C1 segment of cervical spinal cord (tissue), 14 donors: ENCODE measurements around the gene F8.
A peak's percentile ranks its signal among the peaks of the same experiment; 100 is the strongest.

ENCODE experiments used
- DNase-seq, 14 donors: peaks; one replicate each; lab custom pipeline; 2025; lab: John Stamatoyannopoulos, UW

The F8 gene

DNA sequence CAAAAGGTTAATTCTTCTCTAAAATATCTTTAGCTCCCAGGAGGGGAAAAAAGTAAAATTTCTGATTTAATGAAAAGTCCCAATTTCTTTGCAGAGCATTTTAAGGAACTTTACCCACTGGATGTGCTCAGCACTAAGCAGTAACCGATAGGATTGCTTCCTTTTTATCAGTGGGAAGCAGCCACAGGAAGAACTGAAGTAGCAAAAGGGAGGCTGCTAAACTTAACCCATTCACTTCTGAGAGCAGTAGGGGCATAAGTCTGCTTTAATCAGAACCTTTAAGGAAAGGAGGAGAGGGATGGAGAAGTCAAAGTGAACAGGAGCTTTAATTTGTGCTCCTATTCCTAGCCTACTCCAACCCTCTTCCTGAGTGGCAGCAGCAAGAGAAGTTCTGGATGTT is at the start of gene F8:
Gene F8, minus strand, starts transcription at position 139 of the 400 bp plus-strand sequence. CDS start 171 bp downstream, outside the sequence.
- DNase-seq = no peak

DNA sequence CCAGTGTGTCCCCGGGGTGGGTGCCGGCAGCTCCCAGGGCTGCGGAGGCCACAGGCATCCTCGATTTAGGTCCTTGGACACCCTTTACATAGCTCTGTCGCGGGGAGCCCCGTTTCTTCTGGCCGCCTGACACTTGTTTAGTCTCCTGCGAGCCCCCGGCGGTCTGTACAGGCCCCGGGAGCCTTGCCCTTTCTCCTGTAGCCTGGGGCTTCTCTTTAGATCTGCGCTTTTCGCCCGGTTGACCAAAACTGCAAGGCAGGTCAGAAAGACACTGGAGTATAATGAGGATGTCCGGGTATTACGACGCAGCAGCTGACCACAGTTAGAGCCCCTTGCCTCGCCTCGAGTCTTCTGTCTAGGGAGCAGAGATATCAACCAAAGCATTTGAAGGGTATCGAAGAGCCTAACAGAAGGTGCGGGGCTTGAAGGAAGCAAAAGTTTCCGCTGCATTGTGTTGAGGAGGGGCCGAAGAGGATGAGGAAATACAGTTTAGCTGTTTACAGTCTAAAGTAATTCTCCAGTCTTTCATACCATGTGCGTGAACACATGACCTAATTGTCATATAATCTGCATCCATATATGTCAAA is 49.3 kb upstream of the F8 start:
- peak in 1 of 14 donors; percentile 71 for DNase-seq

DNA sequence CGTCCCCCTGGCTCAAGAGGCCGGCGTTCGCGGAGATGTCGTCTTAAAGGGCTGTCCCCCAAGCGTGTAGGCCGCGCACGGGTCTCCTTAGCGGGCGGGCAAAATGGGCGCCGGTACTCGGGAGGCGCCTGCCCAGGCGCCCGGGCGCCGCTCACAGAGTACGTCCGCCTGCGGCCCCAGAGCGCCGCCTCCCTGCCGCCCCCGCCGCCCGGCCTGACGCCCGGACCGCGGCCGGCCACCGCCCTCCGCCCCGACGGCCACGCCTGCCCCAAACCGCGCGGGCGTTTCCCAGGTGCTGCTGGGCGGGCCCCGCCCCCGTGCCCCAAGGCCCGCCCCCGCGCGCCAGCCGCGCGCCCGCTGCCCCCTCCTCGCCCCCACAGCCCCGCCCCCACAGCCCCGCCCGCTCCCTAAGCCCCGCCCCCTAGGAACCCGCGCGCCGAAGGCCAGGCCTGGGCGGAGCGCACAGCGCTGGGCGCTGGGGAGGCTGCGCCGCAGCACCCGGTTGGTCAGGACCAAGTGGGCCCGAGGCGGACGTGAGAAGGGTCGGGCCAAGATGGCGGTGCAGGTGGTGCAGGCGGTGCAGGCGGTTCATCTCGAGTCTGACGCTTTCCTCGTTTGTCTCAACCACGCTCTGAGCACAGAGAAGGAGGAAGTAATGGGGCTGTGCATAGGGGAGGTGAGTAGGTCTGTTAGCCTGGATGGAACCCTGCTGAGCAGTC is 48.6 kb upstream of the F8 start, which contains the start of the genes BRCC3, CMC4 and MTCP1:
Gene BRCC3, plus strand, starts transcription at position 534 of the 719 bp plus-strand sequence. Its CDS starts 20 bp downstream, at position 554.
Gene CMC4, minus strand, starts transcription at position 162 of the 719 bp plus-strand sequence. CDS start 7,113 bp downstream, outside the sequence.
Gene MTCP1, minus strand, starts transcription at position 162 of the 719 bp plus-strand sequence. CDS start 5,126 bp downstream, outside the sequence.
- DNase-seq = peak in 13 of 14 donors; percentile 8 to 82 (median 65)

DNA sequence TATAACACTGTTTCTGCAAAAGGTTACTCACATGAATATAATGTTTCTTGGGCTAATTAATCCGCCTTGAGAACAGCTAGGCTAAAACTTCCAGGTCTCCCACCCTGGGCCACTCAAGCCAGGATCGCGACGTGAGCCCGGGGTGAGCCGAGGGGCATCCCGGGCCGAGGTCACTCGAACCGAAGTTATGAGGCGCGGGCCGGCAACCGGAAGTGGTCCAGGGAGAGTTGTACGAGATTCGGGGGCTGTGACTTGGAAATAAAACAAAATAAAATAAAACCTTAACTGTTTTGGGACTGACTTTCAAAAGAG is 48.1 kb upstream of the F8 start:
- DNase-seq = no peak

DNA sequence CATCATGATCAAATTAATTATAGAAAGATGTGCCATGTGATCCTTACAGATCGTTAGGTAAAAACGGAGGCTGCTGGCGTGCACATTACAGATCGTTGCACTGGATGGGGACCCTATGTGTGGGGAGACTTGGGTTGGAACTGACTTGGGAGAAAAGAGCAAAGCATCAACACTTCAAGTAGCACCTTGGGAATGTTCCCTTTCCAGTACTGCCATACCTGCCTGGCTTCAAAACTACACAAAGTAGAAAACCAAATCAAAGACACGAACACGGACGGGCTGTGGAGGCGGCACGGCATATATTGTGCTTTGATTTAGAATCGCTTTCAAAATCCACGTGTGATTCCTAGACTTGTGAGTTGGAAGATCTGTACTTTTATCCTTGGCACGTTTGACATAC is 47.5 kb upstream of the F8 start:
- no peak for DNase-seq

DNA sequence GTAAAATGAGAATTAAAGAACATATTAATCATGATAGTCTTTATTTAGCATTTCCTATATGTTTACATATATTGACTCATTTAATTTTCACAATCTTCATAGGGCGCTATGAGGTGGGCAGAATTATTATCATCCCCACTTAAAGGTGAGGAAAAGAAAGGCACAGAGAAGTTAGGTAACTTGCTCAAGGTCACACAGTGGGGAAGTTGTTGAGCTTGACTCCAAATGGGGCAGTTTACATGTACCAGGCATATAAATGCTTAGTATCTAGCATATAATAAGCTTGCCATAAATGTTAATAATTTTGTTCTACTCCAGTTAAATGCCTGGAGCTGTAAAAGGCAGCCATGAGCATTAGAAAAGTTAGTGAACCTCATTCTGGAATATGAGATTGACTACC is 46.9 kb upstream of the F8 start:
- no peak for DNase-seq

DNA sequence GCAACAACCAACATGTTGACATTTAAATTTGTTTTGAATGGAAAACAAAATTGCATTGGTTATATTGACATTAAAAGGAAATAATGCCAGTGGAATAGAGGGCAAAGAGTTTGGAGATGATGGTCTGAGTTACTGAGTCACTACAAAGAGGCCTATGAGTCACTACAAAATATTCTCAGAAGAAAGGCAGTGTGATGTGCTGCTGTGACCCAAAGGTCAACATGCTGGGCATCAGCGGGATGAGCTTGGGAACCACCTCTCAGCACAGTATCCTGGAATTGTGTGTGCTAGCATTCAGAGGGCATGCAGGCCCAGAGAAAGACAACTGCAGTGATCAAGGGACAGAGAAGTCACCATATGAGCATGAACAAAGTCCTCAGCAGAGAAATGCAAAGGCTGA is 45.6 kb upstream of the F8 start:
- DNase-seq = peak in 1 of 14 donors; percentile 6

DNA sequence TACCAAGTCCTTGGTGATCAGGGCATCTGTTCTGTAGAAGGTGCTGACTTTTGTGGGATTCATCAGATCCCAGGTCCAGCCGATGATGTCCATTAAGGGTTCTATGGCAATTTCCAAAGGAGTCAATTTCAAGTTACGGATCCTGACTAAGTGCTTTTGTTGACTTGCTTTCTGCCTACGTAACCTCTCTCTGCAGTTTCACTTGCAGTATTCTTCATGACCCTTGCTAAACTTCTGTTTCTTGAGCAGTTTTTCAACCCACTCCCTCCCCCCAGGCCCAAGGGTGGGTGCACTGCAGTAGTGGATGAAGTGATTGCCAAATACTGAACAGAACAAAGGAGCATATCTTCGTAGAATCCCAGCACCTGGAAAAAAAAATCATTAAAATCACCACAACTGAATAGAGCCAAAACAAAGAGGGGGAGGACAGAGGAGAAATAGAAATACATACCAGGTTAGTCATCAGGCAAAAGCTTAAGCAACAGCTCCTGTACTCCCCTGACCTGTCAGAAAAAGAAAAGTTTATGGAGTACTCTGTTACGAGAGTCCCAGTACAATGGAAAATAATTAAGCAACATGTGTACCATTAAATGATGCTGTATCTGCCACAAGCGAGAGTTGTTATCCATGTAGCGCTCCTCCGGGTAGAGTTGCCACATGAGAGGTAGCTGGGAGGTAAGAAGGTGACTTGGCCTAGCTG is 42.7 kb upstream of the F8 start:
- no peak for DNase-seq

DNA sequence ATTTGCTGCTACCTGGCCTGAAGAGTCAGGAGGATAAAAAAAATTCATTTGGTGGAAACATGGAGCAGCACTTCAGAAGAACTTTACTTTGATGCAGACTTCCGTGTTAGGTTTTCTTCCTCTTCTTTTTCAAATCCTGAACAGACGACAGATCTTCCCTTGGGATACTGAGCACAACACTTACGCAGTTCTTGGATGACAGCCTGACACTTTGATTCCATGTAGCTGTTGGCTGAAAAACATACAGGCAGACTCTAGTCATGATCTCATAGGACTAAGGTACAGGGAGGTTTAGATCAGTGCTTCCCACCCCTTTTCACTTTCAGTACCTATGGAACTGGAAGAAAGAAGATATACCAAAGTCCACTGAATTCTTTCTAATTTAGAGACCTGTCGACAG is 39.2 kb upstream of the F8 start:
- no peak for DNase-seq

DNA sequence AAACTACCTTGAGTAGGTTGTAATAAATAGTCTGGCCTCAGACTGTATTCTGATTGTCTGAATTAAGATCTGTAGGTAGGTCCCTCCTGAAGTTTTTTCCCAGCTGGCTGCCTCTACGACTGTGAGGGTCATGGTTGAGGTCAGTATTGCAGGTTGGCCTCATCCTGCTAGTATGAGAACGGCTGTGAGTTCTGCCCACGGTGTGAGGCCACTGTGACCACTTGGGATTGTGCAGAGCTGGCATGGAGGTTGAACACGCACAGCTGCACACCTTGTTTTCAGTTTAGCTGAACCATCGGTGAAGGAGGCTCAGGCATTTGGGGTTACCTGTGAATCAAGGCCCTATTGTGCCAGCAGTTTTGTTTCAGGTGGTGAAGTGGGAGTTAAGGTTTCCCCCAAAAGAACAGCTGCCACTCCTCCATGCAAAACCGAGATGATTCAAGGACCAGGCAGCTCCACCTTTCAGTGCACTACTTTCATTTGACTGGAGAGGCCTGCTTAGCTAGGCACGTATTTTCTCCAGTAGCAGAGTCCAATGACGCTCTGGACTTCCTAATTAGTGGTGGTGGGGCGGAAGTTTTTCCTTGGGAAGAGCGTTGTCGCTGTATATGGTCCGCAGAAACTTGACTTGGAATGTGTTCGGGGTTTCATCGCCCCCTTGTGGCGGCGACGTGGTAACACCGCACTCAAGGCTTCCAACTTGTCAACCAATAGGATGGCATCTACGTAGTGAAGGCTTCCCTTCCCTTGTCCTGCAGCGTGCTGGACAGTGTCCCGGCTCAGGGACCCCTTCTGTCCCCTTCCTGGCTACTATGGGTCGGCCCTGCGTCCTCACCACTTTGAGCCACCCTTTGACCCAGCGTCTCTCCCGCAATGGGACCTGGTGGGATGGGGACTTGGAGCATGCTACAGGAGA is 34.6 kb upstream of the F8 start:
- DNase-seq = peak in 10 of 14 donors; percentile 2 to 51 (median 21)

DNA sequence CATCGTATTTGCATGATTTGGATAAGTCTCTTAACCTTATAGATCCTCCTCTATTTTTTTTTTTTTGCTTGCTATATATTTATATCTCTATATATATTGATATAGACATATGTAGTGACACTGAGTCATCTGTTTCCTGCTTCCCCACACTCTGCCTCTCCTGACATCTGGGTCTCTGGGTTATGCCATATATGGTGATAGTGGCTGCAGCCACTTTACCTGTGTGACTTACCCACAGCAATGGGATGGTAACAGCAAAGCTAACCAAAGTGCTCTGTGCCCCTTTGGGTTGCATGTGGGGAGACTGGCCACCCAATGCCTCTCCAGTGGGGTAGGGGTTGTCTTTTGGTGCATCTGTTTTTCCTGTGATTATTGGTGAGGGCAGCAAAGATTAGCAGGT is 33.9 kb upstream of the F8 start:
- DNase-seq = no peak

DNA sequence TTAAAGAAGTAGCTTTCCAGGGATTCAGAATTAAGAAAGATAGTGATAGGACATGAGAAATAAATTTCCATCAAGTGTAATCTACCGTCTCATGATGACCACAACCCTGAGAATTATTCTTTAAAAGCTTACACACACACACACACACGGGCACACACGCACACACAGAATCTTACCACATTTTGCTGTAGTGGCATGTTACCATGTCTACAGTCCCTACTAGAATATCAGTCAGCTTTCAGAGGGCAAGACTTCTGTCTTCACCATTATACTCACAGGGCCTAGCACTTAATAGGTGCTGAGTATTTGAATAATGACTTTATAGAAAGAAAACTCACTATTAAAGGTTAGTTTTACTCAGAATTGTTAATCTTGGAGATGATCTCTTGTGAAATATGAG is 33.0 kb upstream of the F8 start:
- DNase-seq = no peak

DNA sequence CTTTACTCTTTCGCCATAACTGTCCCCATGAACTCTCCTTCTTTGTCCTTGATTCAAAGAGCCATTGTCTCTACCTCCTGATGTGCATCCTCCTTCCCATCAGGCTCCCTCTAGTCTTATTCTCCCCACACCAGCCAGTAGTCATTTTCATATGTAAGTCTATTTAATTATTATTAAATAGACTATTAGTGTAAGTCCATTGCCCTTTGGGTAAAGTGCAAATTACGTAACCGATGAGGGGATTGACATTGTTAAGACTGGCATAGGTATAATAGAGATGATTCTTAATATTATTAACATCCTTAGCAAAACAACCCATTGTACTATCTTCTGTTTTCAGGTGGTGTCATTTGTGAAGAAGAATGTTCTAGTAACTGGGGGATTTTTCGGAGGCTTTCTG is 31.7 kb upstream of the F8 start:
- DNase-seq = no peak

DNA sequence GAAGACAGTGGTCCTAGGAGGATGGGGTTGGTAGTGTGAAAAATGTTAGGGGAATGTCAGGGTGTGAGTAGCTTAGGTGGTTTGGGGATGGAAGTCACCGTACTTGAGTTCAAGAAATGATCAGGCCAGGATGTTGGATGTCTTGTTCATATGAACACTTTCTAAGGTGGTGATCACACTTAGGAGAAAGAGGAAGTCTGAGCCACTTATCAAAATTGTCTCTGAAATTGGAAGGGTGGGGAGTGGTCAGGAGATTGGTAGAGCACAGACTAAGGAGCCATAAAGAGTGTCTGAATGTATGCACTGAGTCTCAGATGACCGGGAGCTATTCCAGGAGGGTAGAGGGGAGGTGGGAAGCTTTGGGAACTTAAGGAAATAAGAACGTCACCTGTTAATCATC is 31.1 kb upstream of the F8 start:
- no peak for DNase-seq

DNA sequence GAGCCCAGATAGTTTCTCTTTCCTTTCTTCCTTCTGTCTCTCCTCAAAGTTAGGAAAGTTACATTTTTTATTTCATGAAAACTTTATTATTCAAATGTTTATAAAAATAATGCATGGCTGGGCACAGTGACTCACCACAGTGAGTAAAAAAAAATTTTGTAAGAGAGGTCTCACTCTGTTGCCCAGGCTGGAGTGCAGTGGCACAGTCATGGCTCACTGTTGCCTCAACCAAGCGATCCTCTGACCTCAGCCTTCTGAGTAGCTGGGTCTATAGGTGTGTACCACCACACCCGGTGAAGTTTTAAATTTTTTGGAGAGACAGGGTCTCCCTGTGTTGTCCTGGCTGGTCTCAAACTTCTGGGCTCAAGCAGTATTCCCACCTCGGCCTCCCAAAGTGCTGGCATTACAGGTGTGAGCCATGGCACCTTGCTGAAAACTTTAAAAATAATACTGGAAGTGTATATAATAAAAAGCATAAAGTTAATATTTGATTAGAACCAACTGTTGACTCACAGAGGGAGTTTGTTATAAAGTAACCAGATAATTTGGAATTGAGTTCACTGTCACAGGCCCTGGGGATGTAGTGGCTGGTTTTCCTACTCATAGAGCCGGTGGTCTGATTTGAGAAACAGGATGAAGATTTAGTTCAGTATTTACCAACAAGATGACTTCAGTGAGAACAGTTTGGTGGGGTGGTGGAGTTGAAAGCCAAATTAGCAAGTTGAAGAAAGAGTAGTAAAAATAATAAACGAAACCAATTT is 30.4 kb upstream of the F8 start:
- no peak for DNase-seq

DNA sequence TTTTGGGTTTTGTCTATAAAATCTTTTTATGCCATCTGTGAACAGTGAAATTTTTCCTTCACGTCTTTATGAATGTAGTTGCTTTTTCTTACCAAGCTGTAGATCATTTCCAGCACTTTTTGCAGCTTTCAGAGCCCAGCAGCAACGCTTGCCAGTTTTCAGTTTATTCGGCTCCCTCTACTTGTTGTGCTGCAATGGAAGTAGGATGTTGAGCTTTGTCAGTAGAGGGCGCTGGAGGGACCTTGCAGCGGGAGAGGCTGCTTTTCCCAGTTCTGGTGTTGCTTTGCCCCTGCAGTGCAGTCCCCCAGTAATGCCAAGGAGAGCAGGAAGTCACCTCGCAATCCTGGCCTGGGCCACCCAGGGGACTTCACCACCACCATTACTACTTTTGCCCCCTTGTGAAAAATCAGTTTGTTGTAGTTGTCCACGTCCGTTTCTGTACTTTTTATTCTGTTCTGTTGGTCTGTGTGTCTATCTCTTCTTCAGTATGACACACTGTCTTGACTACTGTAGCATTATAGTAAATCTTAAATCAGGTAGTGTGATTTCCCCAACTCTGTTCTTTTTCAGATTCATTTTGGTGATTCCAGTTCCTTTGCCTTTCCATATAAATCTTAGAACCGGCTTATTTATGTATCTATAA is 26.6 kb upstream of the F8 start:
- DNase-seq = peak in 9 of 14 donors; percentile 1 to 27 (median 14)

DNA sequence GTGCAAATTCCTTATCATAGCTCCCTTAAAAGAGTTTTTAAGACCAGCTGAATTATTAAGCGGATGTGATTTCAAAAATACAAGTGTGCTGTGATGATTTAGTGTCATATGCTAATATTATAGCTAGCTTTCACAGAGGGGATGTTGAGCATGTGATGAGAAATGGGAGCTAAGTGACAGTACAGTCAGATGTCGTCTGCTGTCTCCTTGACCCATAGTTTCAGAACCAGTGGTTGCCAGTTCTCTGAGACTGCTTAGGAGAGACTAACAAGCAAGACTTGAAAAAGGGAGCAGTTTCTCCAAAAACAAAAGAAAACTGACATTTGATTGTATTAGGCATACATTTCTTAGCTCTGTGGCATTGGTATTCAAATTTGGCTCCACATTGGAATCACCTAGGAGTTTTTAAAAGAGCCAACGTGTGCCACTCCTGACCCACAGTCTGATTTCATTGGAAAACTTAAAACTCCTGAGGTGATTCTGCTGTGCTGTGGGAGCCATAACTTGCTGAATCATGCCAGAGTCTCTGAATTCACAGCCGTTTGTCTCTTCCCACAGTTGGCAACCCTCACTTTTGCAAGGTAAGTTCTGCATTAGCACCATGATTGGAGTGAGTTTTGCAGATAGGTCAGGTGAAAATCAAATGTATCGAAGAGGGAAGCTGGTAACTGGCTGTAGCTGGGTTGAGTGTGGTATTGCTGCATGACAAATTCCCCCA is 24.4 kb upstream of the F8 start:
- DNase-seq = no peak

DNA sequence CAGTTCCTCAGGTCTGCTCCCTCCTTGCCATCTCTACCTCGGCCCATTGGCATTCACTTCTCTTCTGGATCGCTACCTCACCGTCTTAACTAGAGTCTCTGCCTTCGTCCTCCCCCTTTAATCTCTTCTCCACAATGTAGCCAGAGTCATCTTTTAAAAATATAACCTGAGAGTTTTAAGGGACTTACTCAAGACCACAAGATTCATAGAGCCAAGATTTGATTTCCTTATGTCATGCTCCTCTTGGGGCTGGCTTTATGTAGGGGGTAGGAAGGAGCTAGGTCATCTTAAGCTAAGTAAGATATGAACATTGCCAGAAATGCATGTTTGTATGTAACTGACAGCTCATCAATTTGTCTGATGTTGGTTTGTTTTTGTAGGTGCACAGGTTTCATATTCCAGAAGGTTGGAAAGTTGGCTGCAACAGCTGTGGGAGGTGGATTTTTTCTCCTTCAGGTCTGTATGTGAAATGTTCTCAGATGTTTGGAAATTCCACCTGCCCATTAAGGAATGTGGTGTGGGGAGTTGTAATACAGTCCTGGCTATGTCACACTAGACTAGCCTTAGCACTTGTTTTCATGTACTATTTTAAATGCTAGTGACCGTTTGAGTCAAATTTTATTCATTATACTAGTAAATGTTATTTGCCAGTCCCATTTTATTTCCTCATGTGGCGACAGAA is 23.7 kb upstream of the F8 start:
- no peak for DNase-seq

DNA sequence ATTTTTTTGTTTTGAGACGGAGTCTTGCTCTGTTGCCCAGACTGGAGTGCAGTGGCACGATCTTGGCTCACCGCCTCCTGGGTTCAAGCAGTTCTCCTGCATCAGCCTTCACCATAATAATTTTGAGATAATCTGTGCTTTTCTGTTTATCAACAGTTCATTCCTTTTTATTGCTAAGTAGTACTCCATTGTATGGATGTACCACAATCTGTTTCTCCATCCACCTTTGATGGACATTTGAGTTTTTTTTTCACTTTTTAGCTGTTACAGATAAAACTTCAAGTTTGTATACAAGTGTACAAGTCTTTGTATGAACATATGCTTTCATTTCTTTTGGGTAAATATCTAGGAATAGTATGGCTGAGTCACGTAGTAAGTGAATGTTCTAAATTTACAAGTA is 13.2 kb upstream of the F8 start:
- no peak for DNase-seq
